GM12878 (cell line): ENCODE measurements around the gene FASTK.

ENCODE experiments used
- CTCF ChIP-seq, 3 experiments: IDR thresholded peaks in 2 of 3; conservative IDR thresholded peaks in 1 of 3; 2 replicates each; pipeline ENCODE4 v1.5.1; 2011; ENCODE audit warnings: low read depth in 3 of 3, low read length in 3 of 3, mild to moderate bottlenecking in 3 of 3, control low read depth in 2 of 3, moderate library complexity in 2 of 3, inconsistent platforms in 1 of 3, mixed read lengths in 1 of 3; ENCODE audit not compliant: control insufficient read depth in 2 of 3, insufficient read depth in 1 of 3; ENCODE audit errors: extremely low read depth in 1 of 3
- E2F8 ChIP-seq: fragments of 450-650 bp; IDR thresholded peaks from 2 replicates; pipeline ENCODE4 v1.6.1; 2018; ENCODE audit warnings: mild to moderate bottlenecking, low read depth, moderate library complexity; ENCODE audit not compliant: partially characterized antibody
- GABPA ChIP-seq: IDR thresholded peaks from 2 replicates; pipeline ENCODE4 v1.6.1; 2014; ENCODE audit warnings: antibody characterized with exemption, low read depth, mild to moderate bottlenecking, inconsistent platforms
- HDAC6 ChIP-seq: fragments of 200-600 bp; sonication (generic); IDR thresholded peaks from one replicate; pipeline ENCODE4 v1.8.0; 2017; ENCODE audit warnings: antibody characterized with exemption; ENCODE audit not compliant: unreplicated experiment
- HSF1 ChIP-seq: fragments of 150-350 bp; IDR thresholded peaks from 2 replicates; pipeline ENCODE4 v1.6.1; 2014; ENCODE audit warnings: mild to moderate bottlenecking, low read depth, low read length
- MYC ChIP-seq: IDR thresholded peaks from 2 replicates; pipeline ENCODE4 v1.6.1; 2011; ENCODE audit warnings: mild to moderate bottlenecking, low read length, moderate library complexity, inconsistent platforms; ENCODE audit not compliant: insufficient read depth, insufficient replicate concordance, insufficient read length, severe bottlenecking
- POLR2A ChIP-seq: IDR thresholded peaks from 2 replicates; pipeline ENCODE4 v1.6.1; 2011; ENCODE audit warnings: low read depth, mild to moderate bottlenecking, low read length
- SIX5 ChIP-seq: IDR thresholded peaks from 2 replicates; pipeline ENCODE4 v1.6.1; 2011; ENCODE audit warnings: mild to moderate bottlenecking, low read depth, low read length, moderate library complexity; ENCODE audit not compliant: severe bottlenecking
- SUZ12 ChIP-seq: fragments of 200-600 bp; sonication (generic); IDR thresholded peaks from one replicate; pipeline ENCODE4 v1.6.1; 2018; ENCODE audit warnings: antibody characterized with exemption, mild to moderate bottlenecking; ENCODE audit not compliant: unreplicated experiment
- USF1 ChIP-seq: IDR thresholded peaks from 2 replicates; pipeline ENCODE4 v1.6.1; 2011; ENCODE audit warnings: borderline replicate concordance, low read depth, mild to moderate bottlenecking, moderate library complexity, mixed read lengths, low read length; ENCODE audit not compliant: insufficient read depth; ENCODE audit errors: extremely low read length

DNA sequence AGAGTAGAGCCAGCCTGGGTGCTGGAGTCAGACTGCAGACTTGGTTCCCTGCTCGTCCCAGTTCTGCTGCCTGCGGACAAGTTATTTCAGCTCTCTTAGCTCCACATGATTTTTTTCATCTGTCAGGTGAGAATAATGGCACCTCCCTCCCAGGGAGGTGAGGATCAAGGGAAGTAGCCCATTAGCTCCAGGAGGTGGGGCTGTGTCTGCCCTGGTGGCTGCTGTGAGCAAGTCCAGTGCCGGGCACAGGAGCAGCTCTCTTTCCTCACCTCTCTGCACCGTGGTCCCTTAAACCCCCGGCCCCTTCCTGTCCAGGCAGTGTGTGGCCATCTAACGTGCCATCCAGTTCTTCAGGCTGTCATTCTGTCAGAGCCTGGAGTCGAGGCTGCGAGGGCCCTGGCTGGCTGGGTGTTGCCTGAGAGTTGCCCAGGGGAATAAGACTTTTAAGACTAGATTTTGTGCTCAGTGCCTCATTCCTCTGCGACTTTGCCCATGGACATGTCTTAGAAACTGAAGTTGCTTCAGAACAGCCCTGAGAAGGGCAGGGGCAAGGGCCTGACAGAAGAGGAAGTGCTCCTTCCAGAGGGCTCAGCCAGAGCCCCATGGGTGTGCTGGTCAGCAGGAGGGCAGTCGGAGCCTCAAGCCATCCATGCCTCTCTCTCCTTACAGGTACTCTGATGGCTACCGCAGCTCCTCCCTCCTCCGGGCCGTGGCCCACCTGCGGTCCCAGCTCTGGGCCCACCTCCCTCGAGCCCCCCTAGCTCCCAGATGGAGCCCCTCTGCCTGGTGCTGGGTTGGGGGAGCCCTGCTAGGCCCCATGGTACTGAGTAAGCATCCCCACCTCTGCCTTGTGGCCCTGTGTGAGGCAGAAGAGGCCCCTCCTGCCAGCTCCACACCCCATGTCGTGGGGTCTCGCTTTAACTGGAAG, 47.4 kb downstream of the FASTK start:
- TF ChIP-seq POLR2A (no peak), HDAC6 (no peak), SUZ12 (no peak), GABPA (no peak), USF1 (no peak), CTCF (IDR thresholded peaks at IDR 0.05 in 2 of 3, conservative IDR thresholded peaks at IDR 0.05 in 1 of 3; ENCODE audit: control insufficient read depth in 2 of 3, extremely low read depth in 1 of 3, insufficient read depth in 1 of 3, low read depth in 3 of 3, low read length in 3 of 3) (peak in 2 of 3 experiments; percentile 6 to 24; a peak in 2 of 6 replicates), MYC (no peak), E2F8 (no peak), HSF1 (no peak), SIX5 (no peak)
